Measurements from ENCODE around the gene ERC2.

ERC2 gene

GRCh38 chr3:55592572-55592971 lies 875.7 kb downstream of the ERC2 start:
- no peak for DNase-seq
- Histone ChIP-seq H3K9me3 (ENCODE audit: severe bottlenecking) (no peaks in the 10 kb centered on the region), H3K27ac (no peak overlapping the region), H3K4me3 (ENCODE audit: low read depth, low read length) (no peak overlapping the region), H3K27me3 (ENCODE audit: insufficient read depth, low read depth, severe bottlenecking) (no peaks in the 10 kb centered on the region), H3K36me3 (no peaks in the 10 kb centered on the region)
- no peak for TF ChIP-seq CTCF (IDR thresholded peaks at IDR 0.05; ENCODE audit: low read depth, low read length)

GRCh38 chr3:55591888-55592287 lies 876.4 kb downstream of the ERC2 start:
- Histone ChIP-seq H3K9me3 (ENCODE audit: severe bottlenecking) (no peaks in the 10 kb centered on the region), H3K4me3 (ENCODE audit: low read depth, low read length) (no peak overlapping the region), H3K27ac (no peak overlapping the region), H3K36me3 (no peaks in the 10 kb centered on the region), H3K27me3 (ENCODE audit: insufficient read depth, low read depth, severe bottlenecking) (no peaks in the 10 kb centered on the region)
- no peak for TF ChIP-seq CTCF (IDR thresholded peaks at IDR 0.05; ENCODE audit: low read depth, low read length)
- DNase-seq: no peak

- H3K4me3 ChIP-seq (ENCODE audit: low read depth, low read length): no peak overlapping the region
- H3K27ac ChIP-seq: no peak overlapping the region
- no peaks in the 10 kb centered on the region for H3K9me3 ChIP-seq (ENCODE audit: severe bottlenecking)
- no peaks in the 10 kb centered on the region for H3K27me3 ChIP-seq (ENCODE audit: insufficient read depth, low read depth, severe bottlenecking)
- no peak for DNase-seq
- H3K36me3 ChIP-seq: no peaks in the 10 kb centered on the region
- no peak for TF ChIP-seq CTCF (IDR thresholded peaks at IDR 0.05; ENCODE audit: low read depth, low read length)
Measured at GRCh38 chr3:55588146-55588765, 880.0 kb downstream of the ERC2 start.

- H3K27me3 ChIP-seq (ENCODE audit: insufficient read depth, low read depth, severe bottlenecking): no peaks in the 10 kb centered on the region
- DNase-seq: no peak
- TF ChIP-seq CTCF (IDR thresholded peaks at IDR 0.05; ENCODE audit: low read depth, low read length): no peak
- H3K9me3 ChIP-seq (ENCODE audit: severe bottlenecking): no peaks in the 10 kb centered on the region
- peak overlapping the region; percentile 62 for H3K27ac ChIP-seq
- H3K4me3 ChIP-seq (ENCODE audit: low read depth, low read length): no peak overlapping the region
- no peaks in the 10 kb centered on the region for H3K36me3 ChIP-seq
Measured at GRCh38 chr3:55585856-55586255, 882.4 kb downstream of the ERC2 start.

GRCh38 chr3:55584716-55585368 lies 883.4 kb downstream of the ERC2 start:
- Histone ChIP-seq H3K4me3 (ENCODE audit: low read depth, low read length) (no peak overlapping the region; the same call in 1 of the 2 replicates), H3K27ac (peak overlapping the region; percentile 62), H3K27me3 (ENCODE audit: insufficient read depth, low read depth, severe bottlenecking) (no peaks in the 10 kb centered on the region), H3K36me3 (no peaks in the 10 kb centered on the region), H3K9me3 (ENCODE audit: severe bottlenecking) (no peaks in the 10 kb centered on the region)
- no peak for TF ChIP-seq CTCF (IDR thresholded peaks at IDR 0.05; ENCODE audit: low read depth, low read length)
- peak; percentile 58 for DNase-seq

Data from WERI-Rb-1 (cell line).